K562 (cell line): Measurements from ENCODE around the gene FGF11. TPM values are rescaled to one million over a fixed set of nuclear protein-coding genes. Genes with fewer than 3 reads are reported as not detected.
A peak's percentile ranks its signal among the peaks of the same experiment; 100 is the strongest.

Source experiments
- BCOR ChIP-seq: fragments of 450-650 bp; IDR thresholded peaks from 2 replicates; pipeline ENCODE4 v1.6.1; 2016
- FOXA3 ChIP-seq, 2 experiments: fragments of 450-650 bp in 1 of 2; sonication (generic) in 1 of 2; formaldehyde crosslinking; IDR thresholded peaks in 1 of 2; conservative IDR thresholded peaks in 1 of 2; 2 replicates each; pipeline versions ENCODE4 v1.4.0 to v1.8.0; 2020 to 2022; ENCODE audit warnings: mild to moderate bottlenecking in 2 of 2, missing genetic modification reagents in 1 of 2
- FOXJ3 ChIP-seq: sonication (generic); formaldehyde crosslinking; IDR thresholded peaks from 2 replicates; pipeline ENCODE4 v1.4.0; 2020; ENCODE audit warnings: mild to moderate bottlenecking, missing genetic modification reagents
- GTF2E2 ChIP-seq: fragments of 200-800 bp; sonication (Bioruptor generic); IDR thresholded peaks from 2 replicates; pipeline ENCODE4 v1.6.1; 2016; ENCODE audit warnings: missing genetic modification characterization, missing compliant biosample characterization
- HMGXB4 ChIP-seq: sonication (generic); formaldehyde crosslinking; IDR thresholded peaks from 2 replicates; pipeline ENCODE4 v1.8.1; 2023; ENCODE audit warnings: mild to moderate bottlenecking, missing genetic modification reagents
- MCM7 ChIP-seq, 2 experiments: fragments of 450-650 bp; IDR thresholded peaks; 2 replicates each; pipeline ENCODE4 v1.6.1; 2016 to 2018
- MXD1 ChIP-seq: fragments of 250-450 bp; sonication (Bioruptor Pico); IDR thresholded peaks from 2 replicates; pipeline ENCODE4 v1.8.0; 2021; ENCODE audit warnings: borderline replicate concordance, mild to moderate bottlenecking, moderate library complexity; ENCODE audit not compliant: poor library complexity, severe bottlenecking
- NR2F6 ChIP-seq: fragments of 450-650 bp; formaldehyde crosslinking; IDR thresholded peaks from 2 replicates; pipeline ENCODE4 v1.4.0; 2020; ENCODE audit warnings: mild to moderate bottlenecking
- U2AF1 ChIP-seq: fragments of 200-400 bp; formaldehyde crosslinking; optimal IDR thresholded peaks from 2 replicates; pipeline ENCODE3; 2017; ENCODE audit warnings: mild to moderate bottlenecking, low read depth, low read length, moderate library complexity
- ZBTB1 ChIP-seq: sonication (generic); formaldehyde crosslinking; IDR thresholded peaks from 2 replicates; pipeline ENCODE4 v1.8.1; 2023; ENCODE audit warnings: missing genetic modification reagents, low read depth, mild to moderate bottlenecking, borderline replicate concordance
- ZBTB40 ChIP-seq, 2 experiments: fragments of 450-650 bp in 1 of 2; sonication (generic) in 1 of 2; formaldehyde crosslinking in 1 of 2; IDR thresholded peaks; 2 replicates each; pipeline versions ENCODE4 v1.7.1 to v1.9.0; 2016 to 2022; ENCODE audit warnings: inconsistent platforms in 1 of 2, mild to moderate bottlenecking in 1 of 2, missing genetic modification reagents in 1 of 2
- ZNF639 ChIP-seq, 2 experiments: fragments of 200-800 bp in 1 of 2; sonication (Bioruptor generic) in 1 of 2; sonication (generic) in 1 of 2; formaldehyde crosslinking in 1 of 2; IDR thresholded peaks in 1 of 2; conservative IDR thresholded peaks in 1 of 2; 2 replicates each; pipeline versions ENCODE4 v1.5.0 to v1.6.1; 2016 to 2020; ENCODE audit warnings: missing compliant biosample characterization in 1 of 2, missing genetic modification characterization in 1 of 2, missing genetic modification reagents in 1 of 2
- ZNF76 ChIP-seq: fragments of 250-450 bp; sonication (Bioruptor Pico); IDR thresholded peaks from 2 replicates; pipeline ENCODE4 v1.4.0; 2020; ENCODE audit warnings: mild to moderate bottlenecking, moderate library complexity, borderline replicate concordance
- polyA plus RNA-seq, 8 experiments: library from polyadenylated mRNA; depleted of rRNA in 4 of 8; stranded (reverse) in 5 of 8; unstranded in 3 of 8; fragments of >200 nt; fragmentation: Nextera tagmentation in 2 of 8; fragmentation: Illumina TruSeq in 1 of 8; extraction: Ambion mirVana in 2 of 8; extraction: Trizol in 1 of 8; gene quantifications; 2 replicates each; pipeline versions ENCODE4 v1.2.1 to v1.2.3, GENCODE V29; 2011 to 2014; ENCODE audit warnings: inconsistent platforms in 1 of 8, missing spikeins in 1 of 8
- total RNA-seq, 7 experiments: library from RNA; depleted of rRNA in 6 of 7; stranded (reverse); fragments of >200 nt in 6 of 7; fragmentation: Illumina TruSeq in 2 of 7; extraction: Trizol in 2 of 7; gene quantifications; 2 replicates each; pipeline versions ENCODE4 v1.2.1 to v1.2.3, GENCODE V29; 2011 to 2021; ENCODE audit warnings: low replicate concordance in 1 of 7

FGF11 gene
- total and polyA plus RNA-seq, 9 of the 15 experiments (the other 6 are each of a cell fraction or from before 2014, with no cell fraction given) = 1.2 to 7.5 (median 3.0) TPM

GRCh38 chr17:7475764-7476422 is 36.6 kb downstream of the FGF11 start (continued):
- TF ChIP-seq MXD1 (CRISPR knock-in tag) (no peak), ZNF76 (CRISPR knock-in tag) (no peak), FOXJ3 (no peak), MCM7 (IDR thresholded peaks at IDR 0.05) (no peak), ZBTB40 (IDR thresholded peaks at IDR 0.05) (no peak), ZBTB40 (CRISPR knock-in tag; IDR thresholded peaks at IDR 0.05) (no peak), U2AF1 (no peak), ZNF639 (CRISPR knock-in tag; conservative IDR thresholded peaks at IDR 0.05 in 1 of 2, IDR thresholded peaks at IDR 0.05 in 1 of 2) (no peak), BCOR (peak; percentile 65), FOXA3 (CRISPR knock-in tag; conservative IDR thresholded peaks at IDR 0.05 in 1 of 2, IDR thresholded peaks at IDR 0.05 in 1 of 2) (peak in 1 of 2 experiments; percentile 61; a peak in 2 of 4 replicates), GTF2E2 (tag) (no peak), HMGXB4 (CRISPR knock-in tag) (no peak), ZBTB1 (CRISPR knock-in tag) (no peak), NR2F6 (CRISPR knock-in tag) (no peak)
